ENCODE data around the gene CPEB2.

DNA sequence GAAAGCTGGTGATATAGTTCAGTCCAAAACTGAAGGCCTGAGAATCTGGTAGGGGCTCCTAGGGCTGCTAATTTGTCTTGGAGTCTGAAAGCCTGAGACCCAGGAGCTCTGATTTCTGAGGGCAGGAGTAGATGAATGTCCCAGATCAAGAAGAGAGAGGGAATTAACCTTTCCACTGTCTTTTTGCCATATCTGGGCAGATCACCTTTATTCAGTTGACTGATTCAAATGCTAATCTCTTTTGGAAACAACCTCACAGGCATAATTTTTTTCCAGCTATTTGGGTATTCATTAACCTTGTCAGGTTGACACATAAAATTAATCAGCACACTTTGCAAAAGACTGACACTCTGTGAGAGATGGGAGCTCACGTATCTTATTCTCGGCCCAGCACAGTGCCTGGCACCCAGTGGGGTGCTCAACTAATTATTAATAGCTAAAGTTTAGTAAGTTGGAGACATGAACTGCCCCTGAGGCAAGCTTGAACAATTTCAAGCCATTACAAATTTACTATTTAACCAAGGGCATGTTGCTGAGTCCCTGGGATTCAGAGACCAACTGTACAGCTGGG is 114.3 kb downstream of the CPEB2 start:
- no peak for TF ChIP-seq CTCF (conservative IDR thresholded peaks at IDR 0.05)
- TF ChIP-seq ZFX (IDR thresholded peaks at IDR 0.05), result no peak

Data from C4-2B (cell line).